Left forelimb (tissue), 1 donor: ENCODE measurements around the gene TRIO.

Source experiments
- DNase-seq: peaks from one replicate; pipeline ENCODE4 v3.0.0-alpha.2; 2018; ENCODE audit warnings: low spot score

Gene TRIO

GRCh38 chr5:14460844-14461398 is 317.8 kb downstream of the TRIO start:
- no peak for DNase-seq

DNA sequence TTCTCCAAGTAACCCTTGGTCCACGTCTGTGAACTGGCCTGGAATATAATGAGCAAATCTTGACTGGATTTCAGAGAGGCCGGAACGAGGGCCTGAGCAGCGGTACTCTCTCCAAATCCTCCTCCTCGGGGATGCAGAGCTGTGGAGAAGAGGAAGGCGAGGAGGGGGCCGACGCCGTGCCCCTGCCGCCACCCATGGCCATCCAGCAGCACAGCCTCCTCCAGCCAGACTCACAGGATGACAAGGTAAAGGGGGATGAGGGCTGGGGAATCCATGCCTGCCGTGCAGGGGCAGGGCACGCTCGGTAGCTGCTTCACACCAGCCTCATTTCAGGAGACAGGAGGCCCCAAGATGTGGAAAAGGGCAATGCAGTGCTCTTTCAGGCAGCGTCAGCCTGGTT is 319.5 kb downstream of the TRIO start:
- no peak for DNase-seq

DNA sequence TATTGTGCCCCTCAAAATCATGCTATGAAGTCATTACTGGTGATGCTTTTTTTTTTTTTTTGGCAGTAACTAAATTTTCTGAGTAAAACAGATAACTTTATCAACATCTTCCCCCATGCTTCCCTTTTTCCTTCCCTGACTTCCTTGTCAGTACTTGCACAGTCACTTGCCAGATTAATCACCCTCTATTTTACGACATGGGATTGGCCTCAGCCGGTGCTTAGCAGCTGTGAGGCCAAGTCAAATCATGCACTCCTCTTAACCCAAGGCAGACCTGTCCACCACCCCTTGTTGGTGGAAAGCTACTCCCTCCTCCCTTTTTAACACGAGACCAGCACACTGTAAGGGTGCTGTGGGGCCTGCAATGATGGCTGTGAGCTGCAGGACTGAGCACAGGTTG is 320.5 kb downstream of the TRIO start:
- DNase-seq = no peak

DNA sequence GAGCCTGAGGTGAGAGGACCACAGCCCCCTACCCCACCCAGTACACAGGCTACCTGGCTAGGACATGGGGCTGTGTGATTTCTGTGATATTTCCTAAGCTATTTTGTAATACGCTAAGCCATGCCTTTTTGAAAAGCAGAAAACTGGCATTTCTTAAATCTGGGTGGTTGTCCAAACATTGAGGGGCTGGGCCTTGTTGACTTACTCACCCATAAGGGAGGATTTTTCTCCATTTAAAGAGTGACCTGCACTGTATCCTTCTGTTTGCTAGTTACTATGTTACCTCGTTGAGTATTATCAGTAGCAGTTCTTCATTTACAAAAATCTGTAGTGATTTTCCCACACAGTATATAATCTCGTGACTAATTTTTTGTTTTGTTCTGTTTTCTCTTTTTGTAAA is 321.0 kb downstream of the TRIO start:
- no peak for DNase-seq

DNA sequence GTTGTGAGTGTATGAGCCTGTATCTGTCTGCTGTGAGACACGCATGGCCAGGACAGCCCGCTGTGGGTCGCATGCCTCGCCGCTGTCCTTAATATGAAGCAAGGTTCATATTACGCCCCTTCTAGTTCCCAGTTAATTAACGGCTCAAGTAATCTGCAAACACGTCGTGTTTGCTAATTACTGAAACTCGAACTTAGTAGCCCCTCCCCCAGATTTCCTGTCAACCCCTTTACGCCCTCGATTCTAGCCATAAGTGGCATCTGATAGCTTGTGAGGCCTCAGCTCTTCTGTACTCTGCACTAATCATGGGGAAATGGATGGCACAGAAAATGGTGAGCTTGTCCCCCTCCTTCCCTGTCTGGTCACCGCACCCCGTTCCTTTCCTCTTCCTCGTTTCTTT is 321.5 kb downstream of the TRIO start:
- DNase-seq = no peak

- no peak for DNase-seq
Measured at GRCh38 chr5:14465116-14465515, 322.0 kb downstream of the TRIO start.

- DNase-seq = no peak
Measured at GRCh38 chr5:14465776-14466175, 322.6 kb downstream of the TRIO start.

DNA sequence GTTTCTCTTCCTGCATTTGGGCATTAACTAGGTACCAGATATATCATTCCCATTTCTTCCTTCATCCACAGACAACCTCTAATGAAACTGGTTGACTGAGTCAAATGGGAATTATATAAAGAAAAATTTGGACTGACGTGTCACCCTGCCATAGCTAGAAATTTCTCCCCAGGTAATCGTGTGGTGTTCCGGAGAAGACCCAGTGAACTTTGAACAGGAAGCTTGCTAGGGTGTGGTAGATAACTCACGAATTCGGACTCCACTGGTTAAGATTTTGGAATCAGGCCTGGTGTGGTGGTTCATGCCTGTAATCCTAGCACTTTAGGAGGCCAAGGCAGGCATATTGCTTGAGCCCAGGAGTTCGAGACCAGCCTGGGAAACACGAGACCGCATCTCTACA is 324.1 kb downstream of the TRIO start:
- no peak for DNase-seq

- no peak for DNase-seq
Measured at GRCh38 chr5:14467886-14468285, 324.7 kb downstream of the TRIO start.

- no peak for DNase-seq
Measured at GRCh38 chr5:14469551-14470377, 326.6 kb downstream of the TRIO start.

GRCh38 chr5:14471507-14471906 is 328.4 kb downstream of the TRIO start:
- DNase-seq = no peak

DNA sequence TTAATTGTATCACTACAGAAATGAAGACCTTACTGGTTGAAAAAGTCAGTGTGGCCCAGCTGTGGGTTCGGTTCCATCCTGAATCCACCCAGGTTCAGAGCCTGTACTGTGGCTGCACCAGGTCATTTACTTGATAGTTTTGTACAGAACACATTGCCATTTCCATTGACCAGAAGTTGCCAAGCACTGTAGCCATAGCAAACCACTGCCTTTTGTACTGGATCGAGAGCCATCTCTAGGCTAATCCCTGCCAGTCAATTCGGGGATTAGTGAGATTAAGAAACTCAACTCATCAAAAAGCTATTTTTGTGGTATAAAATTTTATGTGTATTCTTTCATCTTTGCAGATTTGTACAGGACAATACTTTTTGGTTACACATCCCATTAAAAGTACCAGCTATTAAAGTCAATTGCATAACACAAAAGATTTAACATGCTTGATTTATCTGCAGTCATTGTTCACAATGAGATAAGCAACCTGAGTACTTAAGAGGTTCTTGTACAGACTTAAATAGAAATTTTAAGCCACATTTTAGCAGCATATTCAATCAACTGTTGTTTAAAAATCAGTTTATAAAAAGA is 329.9 kb downstream of the TRIO start:
- DNase-seq = no peak

GRCh38 chr5:14475045-14475444 is 331.9 kb downstream of the TRIO start:
- DNase-seq = no peak

- no peak for DNase-seq
Measured at GRCh38 chr5:14476786-14477435, 333.8 kb downstream of the TRIO start.

DNA sequence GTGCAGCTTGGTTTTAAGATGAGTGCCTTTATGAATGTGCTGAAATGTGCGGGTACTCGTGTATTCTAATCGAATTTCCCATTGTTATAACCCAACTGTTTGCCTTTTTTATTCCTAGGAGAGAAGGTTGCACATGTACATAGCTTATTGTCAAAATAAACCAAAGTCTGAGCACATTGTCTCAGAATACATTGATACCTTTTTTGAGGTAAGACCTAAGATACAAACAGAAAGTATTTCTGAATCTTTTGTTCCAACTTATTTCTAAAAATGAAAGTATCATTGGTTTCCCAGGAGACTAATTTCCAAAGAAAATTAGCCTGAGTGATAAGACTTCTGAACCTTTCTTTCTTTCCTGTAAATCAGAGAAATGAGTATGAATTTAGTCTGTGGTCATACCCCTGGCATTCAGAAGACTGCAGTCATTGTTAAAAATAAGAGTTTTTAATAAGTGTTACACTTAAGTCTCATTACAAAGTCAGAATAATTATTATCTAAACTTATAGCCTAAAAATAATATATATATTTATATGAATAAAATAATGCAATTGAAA is 336.1 kb downstream of the TRIO start:
- DNase-seq = no peak

- DNase-seq = no peak
Measured at GRCh38 chr5:14481349-14481748, 338.2 kb downstream of the TRIO start.

DNA sequence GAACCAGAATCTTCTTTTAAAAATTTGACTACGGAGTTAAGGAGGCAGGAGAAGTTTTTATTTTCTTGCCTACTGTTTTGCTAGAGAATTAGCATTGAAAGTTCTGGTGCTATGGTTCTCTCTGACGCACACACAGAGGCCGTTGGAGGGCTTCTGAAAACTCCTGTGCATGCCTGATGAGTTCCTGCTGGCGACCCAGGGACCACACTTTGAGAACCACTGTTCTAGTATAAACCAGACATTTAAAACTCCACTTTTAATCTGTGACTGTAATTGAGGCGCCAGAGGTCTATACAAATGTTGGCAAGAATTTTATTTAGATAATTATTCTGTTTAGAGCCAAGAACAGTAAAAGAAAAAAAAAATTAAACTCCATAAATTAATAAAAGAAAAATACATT is 338.9 kb downstream of the TRIO start:
- no peak for DNase-seq

DNA sequence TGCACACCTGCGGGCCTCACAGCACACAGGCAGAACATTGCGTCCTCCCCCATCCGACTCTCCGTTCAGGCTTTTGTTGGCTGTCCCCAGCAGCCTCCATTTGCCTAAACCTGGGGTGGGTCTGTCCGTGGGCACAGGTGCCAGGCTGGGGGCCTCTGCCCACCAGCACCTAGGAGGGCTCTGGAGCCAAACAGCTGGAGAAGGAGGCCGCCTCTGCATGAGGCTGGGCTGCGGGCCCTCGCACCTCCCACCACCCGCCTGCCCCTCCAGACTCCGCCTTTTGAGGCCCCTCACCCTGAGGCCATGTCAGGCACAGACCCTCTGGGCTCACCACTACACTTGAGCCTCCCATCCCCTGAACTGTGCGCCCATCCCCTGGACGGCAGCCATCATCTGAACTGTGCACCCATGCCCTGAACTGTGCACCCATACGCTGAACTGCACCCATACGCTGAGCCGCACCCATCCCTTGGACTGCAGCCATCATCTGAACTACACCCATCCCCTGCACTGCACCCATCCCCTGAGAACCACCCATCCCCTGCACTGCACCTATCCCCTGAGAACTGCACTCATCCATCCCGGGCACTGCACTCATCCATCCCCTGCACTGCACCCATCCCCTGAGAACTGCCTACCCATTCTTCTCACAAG is 340.5 kb downstream of the TRIO start:
- DNase-seq = no peak

- no peak for DNase-seq
Measured at GRCh38 chr5:14486486-14486885, 343.3 kb downstream of the TRIO start.

DNA sequence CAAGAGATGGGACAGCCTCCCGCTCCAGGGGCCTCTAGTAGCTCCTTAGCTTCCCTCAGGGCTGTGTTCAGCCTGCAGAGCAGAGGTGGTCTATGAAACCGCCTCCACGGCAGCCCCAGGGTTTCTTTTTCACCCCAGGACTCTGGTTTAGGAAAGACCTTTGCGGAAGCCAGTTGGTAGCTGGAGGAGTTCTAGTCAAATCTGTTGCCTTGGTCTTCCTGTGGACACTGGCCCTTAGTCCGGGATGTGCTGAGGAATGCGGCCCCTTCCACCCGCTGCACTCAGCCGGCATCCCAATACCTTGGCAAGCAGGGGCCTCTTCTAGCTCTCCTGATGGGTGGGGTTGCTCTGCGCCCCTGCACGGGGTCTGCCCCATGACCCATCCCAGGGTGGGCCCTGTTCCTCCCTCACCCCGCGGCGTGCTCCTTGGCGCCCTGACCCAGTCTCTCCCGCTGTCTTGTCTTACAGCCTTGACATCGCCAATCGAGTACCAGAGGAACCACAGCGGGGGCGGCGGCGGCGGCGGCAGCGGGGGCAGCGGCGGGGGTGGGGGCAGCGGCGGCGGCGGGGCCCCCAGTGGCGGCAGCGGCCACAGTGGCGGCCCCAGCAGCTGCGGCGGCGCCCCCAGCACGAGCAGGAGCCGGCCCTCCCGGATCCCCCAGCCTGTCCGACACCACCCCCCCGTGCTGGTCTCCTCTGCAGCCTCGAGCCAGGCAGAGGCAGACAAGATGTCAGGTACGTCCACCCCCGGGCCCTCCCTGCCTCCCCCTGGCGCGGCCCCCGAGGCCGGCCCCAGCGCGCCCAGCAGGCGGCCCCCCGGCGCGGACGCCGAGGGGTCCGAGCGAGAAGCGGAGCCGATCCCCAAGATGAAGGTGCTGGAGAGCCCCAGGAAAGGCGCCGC is 344.1 kb downstream of the TRIO start:
- no peak for DNase-seq

DNA sequence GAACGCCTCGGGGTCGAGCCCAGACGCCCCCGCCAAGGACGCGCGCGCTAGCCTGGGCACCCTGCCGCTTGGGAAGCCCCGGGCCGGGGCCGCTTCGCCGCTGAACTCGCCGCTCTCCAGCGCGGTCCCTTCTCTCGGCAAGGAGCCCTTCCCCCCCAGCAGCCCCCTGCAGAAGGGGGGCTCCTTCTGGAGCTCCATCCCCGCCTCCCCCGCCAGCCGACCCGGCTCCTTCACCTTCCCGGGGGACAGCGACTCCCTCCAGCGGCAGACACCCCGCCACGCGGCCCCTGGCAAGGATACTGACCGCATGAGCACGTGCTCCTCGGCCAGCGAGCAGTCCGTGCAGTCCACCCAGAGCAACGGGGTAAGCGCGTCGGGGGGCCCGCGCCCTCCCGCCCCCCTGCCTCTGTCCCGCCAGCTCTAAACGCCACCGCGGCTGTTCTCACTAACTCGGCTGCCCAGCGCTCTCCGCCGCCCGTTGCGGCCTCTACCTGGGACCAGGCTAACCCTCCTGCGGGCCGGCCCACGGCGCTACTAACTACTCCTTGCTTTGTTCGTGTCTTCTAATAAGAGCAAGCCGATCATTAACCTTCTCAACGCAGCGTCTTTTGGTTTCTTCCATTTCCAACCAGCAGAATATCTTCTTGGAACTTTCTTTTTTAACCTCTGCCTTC is 344.9 kb downstream of the TRIO start:
- no peak for DNase-seq
